ENCODE measurements around the gene EPHB1.
A peak's percentile ranks its signal among the peaks of the same experiment; 100 is the strongest.

EPHB1 gene

DNA sequence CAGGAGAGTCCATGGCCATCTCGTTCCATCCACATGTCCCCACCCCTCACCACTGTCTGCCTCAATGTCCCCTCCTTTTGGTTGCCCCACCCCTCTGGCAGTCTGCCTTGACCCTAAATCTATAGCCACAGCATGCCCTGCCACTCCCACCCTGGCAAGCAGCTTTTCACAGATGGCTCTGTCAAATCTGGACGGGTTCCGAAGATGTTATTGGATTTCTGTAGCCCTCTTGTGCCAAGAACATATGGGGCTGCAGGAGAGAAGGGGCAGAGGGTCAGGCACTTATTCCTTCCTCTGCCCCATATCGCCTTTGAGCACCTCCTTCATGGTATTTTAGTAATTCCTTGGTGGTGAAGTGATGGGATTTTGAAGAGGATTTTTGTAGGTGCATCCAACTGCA lies 57.1 kb downstream of the EPHB1 start:
- peak; percentile 77 to 92 for DNase-seq

DNA sequence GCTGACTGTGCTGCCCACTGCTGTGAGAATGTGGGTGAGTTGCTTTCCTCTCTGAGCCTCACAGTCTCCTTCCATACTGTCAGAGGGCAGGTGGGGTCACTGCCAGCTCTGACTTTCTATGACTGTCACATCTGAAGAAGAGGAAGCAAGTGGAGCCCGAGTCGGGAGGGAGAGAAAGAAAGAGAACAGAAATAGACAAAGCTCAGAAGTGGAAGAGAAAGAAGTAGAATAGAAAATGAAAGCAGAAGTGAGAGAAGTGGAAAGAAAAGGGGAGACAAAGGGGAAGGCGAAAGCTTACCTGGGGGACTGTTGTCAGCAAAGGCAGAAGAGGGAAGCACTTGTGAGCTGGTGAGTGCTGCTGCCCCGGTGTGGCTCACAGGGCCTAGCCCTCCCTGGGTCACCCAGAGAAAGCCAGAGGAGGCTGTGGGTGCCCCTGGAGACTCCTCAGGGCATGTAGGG lies 57.9 kb downstream of the EPHB1 start:
- no peak for DNase-seq

DNA sequence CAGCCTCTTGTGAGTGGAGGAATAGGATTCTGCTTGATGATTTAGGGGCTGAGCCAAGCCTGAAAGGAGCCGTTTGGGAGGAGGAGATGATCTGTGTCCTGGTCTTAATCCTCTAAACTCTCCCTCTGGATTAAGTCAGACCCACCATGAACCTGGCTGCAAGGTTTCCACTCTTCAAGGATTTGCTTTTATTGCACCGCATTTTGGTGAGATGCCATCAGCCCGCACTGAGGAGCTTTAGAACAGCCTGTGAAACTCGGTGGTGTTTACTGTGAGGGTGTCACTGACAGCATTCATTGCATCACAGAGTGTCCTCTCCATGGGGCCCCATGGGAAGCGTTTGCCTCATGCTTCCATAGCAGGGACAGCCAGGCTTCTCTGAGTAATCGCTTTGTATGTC lies 59.2 kb downstream of the EPHB1 start:
- DNase-seq, result no peak

DNA sequence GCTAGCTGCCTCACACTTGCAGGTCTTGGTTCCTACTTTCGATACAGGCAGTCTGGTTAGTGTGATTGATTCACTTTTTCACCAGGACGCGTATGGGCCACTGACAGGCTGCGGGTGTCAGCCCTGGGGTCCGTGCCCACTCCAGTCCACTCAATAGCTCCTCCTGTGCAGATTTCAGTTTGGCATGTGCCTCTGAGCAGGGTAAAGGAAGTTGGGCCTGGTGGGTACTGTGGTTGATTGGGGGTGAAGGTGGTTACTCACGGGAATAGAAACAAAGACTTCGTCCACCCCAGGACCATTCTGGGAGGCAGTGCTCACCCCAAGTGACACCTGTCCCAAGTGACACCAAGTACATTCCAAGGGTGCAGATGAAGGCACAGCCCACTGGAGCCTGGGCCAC lies 62.3 kb downstream of the EPHB1 start:
- no peak for DNase-seq

DNA sequence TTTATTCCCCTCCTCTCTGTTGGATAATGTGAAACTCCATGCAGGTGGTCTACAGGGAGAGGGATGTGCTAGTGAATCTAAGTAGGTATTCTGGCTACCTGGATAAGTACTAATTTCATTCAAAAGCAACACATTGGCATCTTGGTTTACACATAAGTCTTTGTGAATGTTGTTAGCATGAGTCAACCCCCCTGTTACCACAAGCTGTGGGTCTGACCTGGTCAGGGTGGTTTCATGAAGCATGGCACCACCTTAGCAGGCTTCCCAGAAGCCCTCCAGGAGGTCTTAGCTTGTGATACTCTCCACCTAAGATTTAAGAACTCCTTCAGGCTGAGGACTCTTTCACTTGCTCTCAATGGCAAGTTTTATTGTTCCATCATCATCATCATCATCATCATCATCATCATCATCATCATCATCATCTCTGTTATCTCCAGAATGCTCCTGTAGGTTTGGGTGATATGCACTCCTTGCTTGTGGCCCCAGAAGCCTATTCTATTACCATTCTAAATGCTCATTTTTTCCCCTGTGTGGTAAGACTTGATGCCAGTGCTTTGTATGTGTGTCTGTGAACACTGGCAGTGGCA lies 62.8 kb downstream of the EPHB1 start:
- no peak for DNase-seq

DNA sequence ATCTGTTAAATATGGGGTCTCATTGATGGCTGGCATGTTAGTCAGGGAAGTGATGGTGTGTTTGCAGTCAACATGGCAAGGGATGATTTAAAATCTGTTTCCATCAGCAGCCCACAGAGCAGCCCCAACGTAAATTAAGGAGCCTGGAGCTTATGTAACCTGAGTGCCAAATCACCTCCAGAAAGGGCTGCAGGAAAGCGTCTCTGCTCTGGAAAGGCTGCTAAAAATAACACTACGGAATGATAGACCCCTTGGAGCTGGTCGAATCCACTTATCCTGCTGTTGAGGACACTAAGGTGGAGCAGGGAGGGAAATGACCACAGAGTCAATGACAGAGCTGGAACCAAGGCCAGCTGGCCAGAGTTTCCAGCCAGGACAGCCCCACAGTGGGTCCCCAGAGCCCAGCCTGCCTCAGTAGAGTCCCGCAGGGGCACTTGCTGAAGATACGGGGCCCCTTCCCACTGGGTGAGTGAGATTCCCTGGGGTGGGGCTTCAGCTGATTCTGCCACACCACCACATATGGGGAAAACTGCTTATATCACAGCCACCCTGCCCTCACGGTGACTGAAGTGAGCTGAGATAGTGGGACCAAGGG lies 63.5 kb downstream of the EPHB1 start:
- DNase-seq, result peak; percentile 31 to 67

DNA sequence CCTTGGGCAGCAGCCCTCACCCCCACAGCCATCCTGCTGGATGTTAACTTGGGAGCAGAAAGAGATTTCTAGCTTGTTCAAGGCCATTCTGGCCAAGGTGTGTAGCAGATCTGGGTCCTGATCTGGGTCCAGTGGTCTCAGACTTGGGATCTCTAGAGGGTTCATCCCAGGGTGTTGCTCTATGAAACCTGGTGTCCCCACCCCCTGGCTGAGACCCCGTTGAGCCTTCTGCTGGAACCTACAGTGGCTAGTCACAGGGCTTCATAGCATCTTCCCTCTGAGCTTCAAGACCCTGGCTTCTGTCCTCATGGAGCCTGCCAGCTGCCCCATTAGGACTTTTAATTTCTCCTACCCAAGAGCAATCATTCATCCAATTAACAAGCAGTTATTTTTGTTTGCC lies 64.3 kb downstream of the EPHB1 start:
- DNase-seq, result no peak

DNA sequence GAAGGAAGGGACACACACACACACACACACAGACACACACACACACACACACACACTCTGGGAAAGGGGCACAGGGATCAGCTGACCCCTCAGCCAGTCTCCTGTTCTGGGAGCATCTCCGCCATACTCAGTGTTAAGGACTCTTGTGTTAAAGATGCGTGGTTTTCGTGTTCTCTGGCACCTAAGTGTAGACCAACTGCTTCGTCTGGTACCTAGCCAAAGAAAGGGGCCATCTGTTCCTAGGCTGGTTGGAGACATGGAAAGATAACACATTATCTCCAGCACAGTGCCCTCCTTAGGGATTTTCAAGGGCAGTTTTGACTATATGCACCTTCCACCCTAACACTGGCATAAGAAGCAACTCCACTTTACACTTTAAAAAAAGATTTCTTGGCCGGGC lies 65.1 kb downstream of the EPHB1 start:
- DNase-seq, result peak; percentile 83 to 94

DNA sequence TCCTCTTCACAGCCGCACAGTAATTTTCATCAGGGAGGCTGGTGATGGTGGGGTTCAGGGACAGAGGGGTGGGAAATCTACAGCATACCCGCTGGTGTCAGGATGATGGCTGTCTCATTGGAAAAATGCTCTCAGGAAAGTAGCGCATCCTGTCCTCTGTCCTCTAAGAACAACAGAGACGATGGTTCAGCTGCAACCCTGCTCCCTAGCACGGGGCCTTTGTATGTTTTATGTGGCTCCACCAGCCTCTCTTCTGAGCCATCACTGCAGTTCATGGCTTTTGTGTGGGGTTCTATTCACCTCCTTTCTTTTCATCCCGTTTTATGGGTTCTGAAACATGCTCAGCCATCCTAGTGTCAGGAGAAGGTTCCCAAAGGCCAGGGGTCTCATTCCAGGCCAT lies 68.9 kb downstream of the EPHB1 start:
- DNase-seq, result no peak

DNA sequence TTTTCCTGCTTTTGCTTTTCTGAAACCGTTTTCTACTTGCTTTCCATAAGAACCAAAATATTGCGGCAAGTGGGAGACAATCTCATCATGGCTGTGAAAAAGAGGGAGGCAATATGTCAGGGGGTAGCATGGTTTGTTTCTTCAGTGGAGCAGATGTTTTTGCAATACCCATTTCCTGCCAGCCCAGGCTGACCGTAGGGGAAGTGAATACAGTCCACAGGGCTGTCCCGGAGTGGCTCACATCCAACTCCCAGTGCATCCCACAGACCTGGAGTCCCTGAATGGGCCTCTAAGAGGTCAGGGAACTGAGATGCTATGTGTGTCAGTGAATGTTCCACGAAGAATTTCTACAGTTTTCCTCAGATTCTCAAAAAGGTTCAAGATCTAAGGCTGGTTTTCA lies 69.6 kb downstream of the EPHB1 start:
- DNase-seq, result no peak

DNA sequence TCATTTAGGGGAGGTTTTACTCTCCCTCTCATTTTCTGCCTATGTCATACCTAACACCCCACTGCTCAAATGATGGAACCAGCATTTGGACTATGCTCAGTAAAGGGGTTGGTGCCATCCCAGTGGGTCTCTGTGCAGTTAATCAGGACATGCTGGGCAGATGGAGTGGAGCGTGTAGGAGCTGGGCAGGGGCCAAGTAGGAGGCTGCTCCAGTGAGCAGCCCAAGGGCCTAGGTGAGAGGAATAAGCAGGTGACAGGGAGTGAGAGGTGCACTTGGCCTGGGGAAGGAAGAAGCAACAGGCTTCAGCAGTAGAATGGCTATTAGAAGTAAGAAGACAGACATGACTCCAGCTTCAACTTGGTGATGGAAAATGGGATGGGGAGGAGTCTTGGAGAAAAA lies 72.2 kb downstream of the EPHB1 start:
- no peak for DNase-seq

DNA sequence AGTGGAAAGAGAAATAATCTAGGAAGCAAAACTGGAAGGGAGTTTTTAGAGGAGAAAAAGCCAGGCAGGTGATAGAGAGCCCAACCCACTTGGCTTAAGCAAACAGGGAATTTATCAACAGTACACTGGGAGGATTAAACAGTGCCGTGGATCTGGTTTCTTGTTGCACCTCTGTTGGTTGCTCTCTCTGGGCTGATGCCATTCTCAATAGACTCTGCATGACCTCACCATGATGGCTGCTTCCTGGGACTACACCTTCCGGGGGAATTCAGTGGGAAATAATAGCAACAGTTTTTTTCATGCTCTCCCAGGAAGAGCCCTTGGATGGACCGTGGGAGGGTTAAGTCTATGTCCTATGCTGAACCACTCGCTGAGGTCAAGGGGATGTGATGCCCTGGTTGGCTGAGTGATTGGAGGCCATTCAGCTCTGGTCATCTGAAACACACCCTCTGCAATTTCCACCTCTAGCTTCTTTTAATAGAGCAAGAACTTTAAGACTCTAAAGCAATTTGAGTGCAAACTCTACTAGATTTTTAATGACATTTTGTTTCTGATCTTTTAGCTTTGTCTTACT lies 74.2 kb downstream of the EPHB1 start:
- no peak for DNase-seq

DNA sequence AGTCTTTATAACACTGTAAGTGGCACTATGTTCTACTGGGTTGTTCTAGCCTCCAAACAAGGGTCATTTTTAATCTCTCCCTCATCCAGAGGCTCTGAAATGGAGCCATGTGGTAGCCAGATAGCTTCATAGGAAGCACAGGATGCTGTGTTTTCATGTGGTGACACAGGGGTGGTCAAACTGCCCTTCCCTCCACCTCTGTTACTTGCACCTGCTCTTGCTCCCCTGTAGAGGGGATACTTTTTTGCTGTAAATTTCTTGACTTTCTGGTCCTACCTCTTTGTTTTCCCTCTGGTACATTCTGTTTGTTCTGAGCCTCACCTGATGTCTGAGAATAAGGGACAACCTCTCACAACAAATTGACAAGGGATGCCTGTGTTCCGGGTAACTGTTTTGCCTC lies 76.8 kb downstream of the EPHB1 start:
- no peak for DNase-seq

DNA sequence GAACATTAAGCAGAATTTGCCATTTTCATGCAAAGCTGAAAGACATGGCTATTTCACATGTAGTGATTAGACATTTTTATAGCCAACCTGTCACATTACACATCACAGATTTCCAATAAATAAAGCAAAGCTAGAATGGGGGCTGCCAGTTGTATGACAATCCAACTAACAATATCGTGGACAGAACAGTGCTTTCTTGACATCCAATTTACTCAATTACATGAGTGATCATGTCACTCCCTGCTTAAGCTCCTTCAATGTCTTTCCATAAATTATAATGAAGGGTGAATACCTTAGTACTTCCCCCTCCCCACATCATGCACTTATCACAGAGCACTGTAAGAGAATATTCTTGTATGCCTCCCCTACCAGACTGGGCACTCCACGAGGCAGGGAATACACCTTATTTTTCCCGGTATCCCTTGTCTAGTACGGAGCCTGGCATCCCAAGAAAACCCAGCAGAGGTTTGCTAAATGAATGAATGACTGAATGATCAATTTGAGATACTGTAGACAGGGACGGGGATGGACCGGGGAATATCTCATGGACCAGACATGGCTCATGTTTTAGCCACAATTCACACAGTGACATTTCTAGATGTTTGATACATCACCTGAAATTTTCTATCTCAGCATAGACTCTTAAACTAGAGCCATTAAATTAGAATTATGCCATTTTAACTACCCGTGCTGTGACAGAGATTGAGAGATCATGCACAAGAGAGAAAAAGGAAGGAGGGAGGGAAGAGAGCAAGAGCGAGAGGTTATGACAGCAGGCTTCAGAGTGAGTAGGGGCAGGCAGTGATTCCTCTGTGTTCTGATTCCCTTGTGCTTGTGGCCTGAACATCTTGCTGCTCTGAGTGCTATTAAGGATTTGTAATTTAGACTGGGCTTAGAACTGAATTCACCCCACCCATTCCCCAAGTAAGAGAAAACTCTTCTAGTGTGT lies 77.7 kb downstream of the EPHB1 start:
- no peak for DNase-seq

DNA sequence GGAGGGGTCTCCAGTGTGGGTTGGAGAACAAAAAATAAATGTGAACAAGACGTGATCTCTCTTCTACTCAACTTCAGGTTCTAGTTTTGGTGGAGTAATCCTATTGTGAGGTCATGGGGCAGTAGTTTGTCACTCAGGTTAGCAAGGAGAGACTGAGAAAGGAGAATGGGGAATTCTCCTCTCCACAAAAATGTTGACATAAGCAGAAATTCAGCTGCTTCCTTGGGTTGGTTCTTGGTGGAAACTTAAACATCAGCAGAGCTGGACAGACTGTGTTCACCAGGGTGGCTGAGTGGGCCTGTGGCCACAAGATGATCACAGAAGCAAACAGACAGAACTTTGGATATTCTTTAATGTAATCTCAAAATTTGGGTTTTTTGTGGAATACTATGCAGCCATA lies 78.7 kb downstream of the EPHB1 start:
- DNase-seq, result no peak

DNA sequence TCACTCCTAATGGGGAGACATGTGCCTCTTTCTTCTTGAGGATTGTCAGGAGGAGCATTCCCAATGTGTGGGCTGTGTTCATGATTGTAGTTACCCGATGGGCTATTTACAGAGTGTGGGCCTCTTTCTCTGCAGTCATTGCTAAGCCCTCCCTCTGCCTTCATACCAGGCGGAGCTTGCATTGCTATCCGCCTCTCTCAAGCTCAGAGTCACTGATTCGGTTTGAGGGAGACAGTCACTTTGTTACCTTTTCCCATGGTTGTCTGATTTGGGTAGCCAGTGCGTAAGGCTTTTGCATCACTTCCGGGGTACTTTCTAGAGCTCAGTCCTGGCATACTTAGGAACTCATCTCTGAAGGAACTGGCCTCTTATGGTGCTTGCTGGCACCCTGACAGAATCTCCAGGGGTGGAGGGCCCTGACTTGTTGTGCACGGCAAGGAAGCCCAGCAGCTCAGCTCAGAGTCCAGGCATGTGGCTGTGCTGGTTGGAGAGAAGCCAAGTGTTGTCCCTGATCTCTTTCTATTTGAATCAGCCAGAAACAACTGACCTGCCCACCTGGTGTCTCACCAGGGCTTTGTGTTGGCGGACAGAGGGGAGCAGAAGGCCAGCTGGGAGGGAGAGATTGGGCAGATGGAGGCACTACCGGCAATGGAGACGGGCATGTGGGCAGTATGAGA lies 79.8 kb downstream of the EPHB1 start:
- DNase-seq, result peak; percentile 42 to 74

DNA sequence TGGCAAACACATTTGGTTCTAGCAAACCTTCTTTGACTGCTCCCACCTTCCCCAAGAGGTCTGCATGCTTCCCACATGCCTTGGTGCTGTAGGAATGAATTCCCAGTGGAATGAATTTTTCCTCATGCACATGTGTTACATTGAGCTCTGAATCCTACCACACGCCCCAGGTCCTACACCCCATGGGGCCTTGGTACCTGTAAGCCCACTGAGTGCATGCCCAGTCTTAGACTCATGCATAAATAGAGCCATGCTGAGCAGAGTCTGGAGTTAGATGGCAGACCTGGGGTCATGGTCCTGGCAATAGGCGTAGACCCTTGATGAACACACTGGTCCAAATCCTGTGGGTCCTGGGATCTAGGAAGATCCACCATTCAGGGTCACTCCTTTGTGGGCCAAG lies 81.8 kb downstream of the EPHB1 start:
- DNase-seq, result no peak

DNA sequence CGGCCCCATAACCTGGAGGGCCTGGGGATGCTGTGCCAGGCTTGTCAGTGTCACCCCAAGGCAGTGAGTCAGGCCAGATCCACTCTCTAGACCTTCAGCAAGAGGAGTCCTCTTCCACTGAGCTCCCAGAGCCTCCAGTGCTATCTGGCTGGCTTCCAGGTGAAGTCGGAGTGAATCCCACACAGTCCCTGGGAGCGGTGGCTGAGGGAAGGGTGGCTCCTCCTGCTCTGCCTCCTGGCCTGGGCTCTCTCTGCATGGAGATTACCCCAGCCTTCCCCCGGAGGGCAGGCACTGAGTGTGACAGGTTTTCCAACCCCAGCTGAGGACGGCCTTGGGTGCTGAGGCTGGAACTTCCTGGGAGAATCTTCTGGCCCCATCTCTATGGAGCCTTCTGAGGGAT lies 82.7 kb downstream of the EPHB1 start:
- no peak for DNase-seq

DNA sequence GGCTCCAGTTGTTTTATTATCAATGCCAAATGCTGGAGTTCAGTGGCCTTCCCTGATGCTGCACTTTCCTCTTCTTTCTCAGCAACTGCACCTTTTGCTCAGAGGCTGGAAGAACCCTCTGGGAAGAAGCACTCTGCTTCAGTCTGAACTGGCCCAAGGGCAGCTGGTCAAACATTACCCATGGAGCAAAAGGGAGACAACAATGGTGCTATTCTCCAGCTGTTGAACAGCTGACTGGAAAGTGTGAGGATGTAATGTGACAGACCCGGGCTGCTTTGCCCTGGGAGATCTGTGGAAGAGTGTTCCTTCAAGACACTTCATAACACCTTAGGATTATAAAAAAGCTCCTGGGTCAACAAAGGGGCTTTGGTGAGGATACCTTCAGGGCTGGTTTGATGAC lies 84.9 kb downstream of the EPHB1 start:
- no peak for DNase-seq

DNA sequence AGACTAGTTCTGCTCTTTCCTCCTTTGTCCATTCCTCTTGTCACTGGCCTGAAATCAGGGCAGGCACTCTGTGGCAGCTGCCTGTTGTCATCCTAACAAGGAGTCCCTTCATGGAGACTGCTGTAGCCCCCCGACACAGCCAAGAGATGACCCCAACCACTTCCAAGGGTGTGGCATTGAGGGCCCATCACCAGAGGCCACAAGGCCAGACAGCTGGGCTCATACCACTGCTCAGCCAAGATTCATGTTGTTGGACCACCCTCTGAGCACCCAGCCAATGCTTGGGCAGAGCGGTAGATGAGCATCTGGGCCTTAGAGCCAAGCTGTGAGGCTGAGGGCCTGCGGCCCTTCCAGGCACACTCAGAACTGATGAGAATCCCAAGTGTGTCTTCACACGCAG lies 85.4 kb downstream of the EPHB1 start:
- DNase-seq, result no peak

DNA sequence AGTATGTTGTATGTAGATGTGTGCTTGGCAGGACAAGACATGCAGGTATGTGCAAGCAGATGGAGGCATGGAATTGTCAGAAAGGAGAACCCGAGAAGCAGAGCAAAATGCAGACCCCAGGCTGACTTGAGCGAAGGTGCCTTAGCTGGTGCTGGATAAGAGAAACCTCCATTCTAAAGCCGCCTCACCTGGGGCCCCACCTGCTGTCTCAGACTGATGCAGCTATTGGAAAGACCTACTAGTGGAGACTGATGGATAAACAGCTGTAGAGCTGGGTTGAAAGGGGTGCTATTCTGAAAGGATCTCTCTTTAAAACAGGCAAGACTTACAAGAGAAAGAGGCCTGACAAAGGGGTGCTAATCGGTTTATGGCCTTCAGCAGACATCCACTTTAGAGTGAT lies 86.2 kb downstream of the EPHB1 start:
- DNase-seq, result no peak

DNA sequence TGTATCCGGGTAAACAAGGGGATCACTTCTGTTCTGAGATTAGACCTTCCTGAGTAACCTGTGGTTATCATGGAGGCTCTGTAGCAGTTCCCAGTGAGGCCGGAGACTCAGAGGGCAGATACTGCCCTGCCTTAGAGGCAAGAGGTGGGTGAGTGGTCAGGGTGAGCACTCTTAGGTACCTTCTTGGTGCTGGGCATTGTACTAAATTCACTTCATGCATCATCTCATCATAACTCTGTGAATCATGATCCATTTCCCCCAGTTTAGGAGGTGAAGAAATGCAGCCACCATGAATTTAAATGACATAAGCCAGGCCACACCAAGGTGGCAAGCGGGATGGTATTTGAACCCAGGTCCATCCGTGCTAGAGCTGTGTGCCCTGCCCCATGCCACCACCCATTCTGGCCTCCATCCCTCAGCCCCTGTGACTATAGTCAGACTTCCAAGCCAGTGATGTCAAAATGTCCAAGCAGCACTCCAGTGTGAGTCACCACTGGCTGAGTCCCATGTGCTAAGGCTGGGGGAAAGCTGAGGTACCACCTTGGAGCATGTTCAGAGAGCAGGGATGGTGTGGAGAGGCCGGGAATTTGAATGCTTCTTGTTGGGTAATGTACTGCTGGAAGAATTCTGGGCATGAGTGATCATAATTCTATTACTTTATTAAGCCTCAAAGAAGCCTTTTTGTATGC lies 88.8 kb downstream of the EPHB1 start:
- DNase-seq, result no peak

All from NCI-H524 (cell line).